H9 (cell line): Measurements from ENCODE around the gene PASD1. TPM values are rescaled to one million over a fixed set of nuclear protein-coding genes. Genes with fewer than 3 reads are reported as not detected.

Source experiments
- DNase-seq: peaks from one replicate; pipeline ENCODE4 v3.0.0-alpha.2; 2017
- H2AFZ ChIP-seq: one replicate; pipeline ENCODE4 v1.6.1; 2013; ENCODE audit warnings: mild to moderate bottlenecking, low read length, control low read depth, moderate library complexity
- H2AK5ac ChIP-seq: 2 replicates; pipeline ENCODE4 v1.6.1; 2013; ENCODE audit warnings: low read length, control low read depth, mixed read lengths; ENCODE audit not compliant: insufficient read length
- H2BK120ac ChIP-seq: one replicate; pipeline ENCODE4 v1.6.1; 2013; ENCODE audit warnings: low read depth, mild to moderate bottlenecking, low read length, control low read depth, inconsistent platforms; ENCODE audit not compliant: poor library complexity, severe bottlenecking
- H2BK12ac ChIP-seq: 2 replicates; pipeline ENCODE4 v1.6.1; 2013; ENCODE audit warnings: low read length, control low read depth, mixed read lengths, low read depth; ENCODE audit not compliant: insufficient read length
- H2BK15ac ChIP-seq: 2 replicates; pipeline ENCODE4 v1.6.1; 2013; ENCODE audit warnings: low read depth, low read length, control low read depth
- H2BK20ac ChIP-seq: one replicate; pipeline ENCODE4 v1.6.1; 2013; ENCODE audit warnings: low read depth, mild to moderate bottlenecking, low read length, control low read depth, inconsistent platforms; ENCODE audit not compliant: poor library complexity, severe bottlenecking
- H2BK5ac ChIP-seq: 2 replicates; pipeline ENCODE4 v1.6.1; 2013; ENCODE audit warnings: low read length, control low read depth, mixed read lengths; ENCODE audit not compliant: insufficient read length
- H3K14ac ChIP-seq: 2 replicates; pipeline ENCODE4 v1.6.1; 2013; ENCODE audit warnings: low read length, control low read depth; ENCODE audit not compliant: insufficient read depth
- H3K18ac ChIP-seq: 2 replicates; pipeline ENCODE4 v1.6.1; 2013; ENCODE audit warnings: low read depth, mild to moderate bottlenecking, mixed read lengths, low read length, control low read depth; ENCODE audit not compliant: insufficient read length
- H3K23ac ChIP-seq: 2 replicates; pipeline ENCODE4 v1.6.1; 2013; ENCODE audit warnings: low read length, control low read depth, mixed read lengths, low read depth; ENCODE audit not compliant: insufficient read length
- H3K23me2 ChIP-seq: 2 replicates; pipeline ENCODE4 v1.6.1; 2013; ENCODE audit warnings: low read depth, mild to moderate bottlenecking, mixed read lengths, low read length, control low read depth; ENCODE audit not compliant: insufficient read length, poor library complexity, severe bottlenecking
- H3K27ac ChIP-seq: 2 replicates; pipeline ENCODE4 v1.5.1; 2013; ENCODE audit warnings: low read length, control low read depth, mixed read lengths, low read depth; ENCODE audit not compliant: insufficient read length
- H3K27me3 ChIP-seq: 2 replicates; pipeline ENCODE4 v1.6.1; 2013; ENCODE audit warnings: low read length, control low read depth, inconsistent platforms; ENCODE audit not compliant: insufficient read depth
- H3K4ac ChIP-seq: 2 replicates; pipeline ENCODE4 v1.6.1; 2013; ENCODE audit warnings: low read depth, mild to moderate bottlenecking, control low read depth, inconsistent platforms, low read length, moderate library complexity
- H3K4me1 ChIP-seq: 2 replicates; pipeline ENCODE4 v1.6.1; 2013; ENCODE audit warnings: low read length, control low read depth, inconsistent platforms; ENCODE audit not compliant: insufficient read depth
- H3K4me2 ChIP-seq: 2 replicates; pipeline ENCODE4 v1.6.1; 2013; ENCODE audit warnings: low read length, control low read depth, mixed read lengths; ENCODE audit not compliant: insufficient read length, insufficient read depth
- H3K56ac ChIP-seq: 2 replicates; pipeline ENCODE4 v1.6.1; 2013; ENCODE audit warnings: low read depth, mild to moderate bottlenecking, mixed read lengths, low read length, control low read depth; ENCODE audit not compliant: insufficient read length
- H3K79me1 ChIP-seq: 2 replicates; pipeline ENCODE4 v1.6.1; 2013; ENCODE audit warnings: low read depth, mild to moderate bottlenecking, moderate library complexity, low read length, control low read depth, inconsistent platforms; ENCODE audit not compliant: insufficient read depth, poor library complexity, severe bottlenecking
- H3K79me2 ChIP-seq: 2 replicates; pipeline ENCODE4 v1.6.1; 2013; ENCODE audit warnings: low read length, control low read depth, inconsistent platforms; ENCODE audit not compliant: insufficient read depth
- H3K9ac ChIP-seq: 2 replicates; pipeline ENCODE4 v1.6.1; 2013; ENCODE audit warnings: low read length, control low read depth, mixed read lengths; ENCODE audit not compliant: insufficient read length; ENCODE audit errors: extremely low read depth
- H3K9me3 ChIP-seq: one replicate; pipeline ENCODE4 v1.6.1; 2013; ENCODE audit warnings: low read depth, low read length, inconsistent platforms; ENCODE audit not compliant: control insufficient read depth
- H3T11ph ChIP-seq: one replicate; pipeline ENCODE4 v1.6.1; 2013; ENCODE audit warnings: mild to moderate bottlenecking, low read length, control low read depth, inconsistent platforms
- H4K20me1 ChIP-seq: one replicate; pipeline ENCODE4 v1.6.1; 2013; ENCODE audit not compliant: control insufficient read depth, insufficient read length, insufficient read depth
- H4K5ac ChIP-seq: 2 replicates; pipeline ENCODE4 v1.6.1; 2013; ENCODE audit warnings: low read depth, mild to moderate bottlenecking, mixed read lengths, low read length, control low read depth; ENCODE audit not compliant: insufficient read length
- H4K8ac ChIP-seq: replicated peaks from 2 replicates; pipeline ENCODE4 v1.6.1; 2013; ENCODE audit warnings: low read length, control low read depth, mixed read lengths, low read depth; ENCODE audit not compliant: insufficient read length
- H4K91ac ChIP-seq: 2 replicates; pipeline ENCODE4 v1.6.1; 2013; ENCODE audit warnings: low read depth, mild to moderate bottlenecking, moderate library complexity, mixed read lengths, low read length, control low read depth; ENCODE audit not compliant: insufficient read length
- H3K27ac Mint-ChIP-seq, 3 experiments: 2 replicates in 2 of 3; 3 replicates in 1 of 3; pipeline ENCODE4 v1.8.0; 2020 to 2021; ENCODE audit warnings: mixed read lengths in 3 of 3, mild to moderate bottlenecking in 1 of 3, moderate library complexity in 1 of 3
- H3K27me3 Mint-ChIP-seq: 2 replicates; pipeline ENCODE4 v1.8.0; 2021; ENCODE audit warnings: low read depth, mild to moderate bottlenecking, moderate library complexity, mixed read lengths
- H3K36me3 Mint-ChIP-seq, 3 experiments: 2 replicates in 2 of 3; 3 replicates in 1 of 3; pipeline ENCODE4 v1.8.0; 2020 to 2021; ENCODE audit warnings: low read depth in 3 of 3, mixed read lengths in 3 of 3; ENCODE audit not compliant: insufficient read depth in 1 of 3
- H3K4me1 Mint-ChIP-seq, 2 experiments: 2 replicates each; pipeline ENCODE4 v1.8.0; 2020; ENCODE audit warnings: mixed read lengths in 2 of 2
- H3K4me3 Mint-ChIP-seq, 2 experiments: 2 replicates in 1 of 2; 3 replicates in 1 of 2; pipeline ENCODE4 v1.8.0; 2020 to 2021; ENCODE audit warnings: mild to moderate bottlenecking in 2 of 2, mixed read lengths in 2 of 2, moderate library complexity in 1 of 2
- H3K9me3 Mint-ChIP-seq, 2 experiments: 2 replicates in 1 of 2; 3 replicates in 1 of 2; pipeline ENCODE4 v1.8.0; 2020; ENCODE audit warnings: mild to moderate bottlenecking in 2 of 2, mixed read lengths in 2 of 2, moderate library complexity in 1 of 2
- CTCF ChIP-seq: fragments of 200-600 bp; sonication (generic); conservative IDR thresholded peaks from 3 replicates; pipeline ENCODE4 v1.8.0; 2021; ENCODE audit warnings: antibody characterized with exemption, mild to moderate bottlenecking
- WGBS: extraction: QIAGEN DNeasy Blood & Tissue Kit; methylation state at CpG from one replicate; pipeline ENCODE4 v1.1.7; 2013; ENCODE audit warnings: missing lambda C conversion rate, low lambda C conversion rate, mixed read lengths; ENCODE audit not compliant: insufficient read length; ENCODE audit errors: extremely low coverage; 5-methylcytosine and 5-hydroxymethylcytosine counted together
- total RNA-seq: library from RNA; stranded (reverse); gene quantifications from 2 replicates; pipeline ENCODE4 v1.2.1, GENCODE V29; 2021

The PASD1 gene
- total RNA-seq, 1 experiment from 2014 or later = not detected

- peaks cover 3% of the 10 kb centered on the region in 2 experiments; a peak in 3 of 4 replicates for H3K4me1 Mint-ChIP-seq
- peaks cover 57% of the 10 kb centered on the region for H3K9me3 ChIP-seq
- no peak overlapping the region for H4K8ac ChIP-seq
- H3K79me2 ChIP-seq = no peaks in the 10 kb centered on the region
- no peak overlapping the region for H2BK120ac ChIP-seq
- peaks cover 10% of the 10 kb centered on the region for H3K27me3 Mint-ChIP-seq
- no peak overlapping the region for H3K27ac Mint-ChIP-seq
- H3K56ac ChIP-seq = no peak overlapping the region
- no peak overlapping the region for H2BK15ac ChIP-seq
- H2AK5ac ChIP-seq = no peak overlapping the region
- H3K23me2 ChIP-seq = no peaks in the 10 kb centered on the region
- H3K27ac ChIP-seq = no peak overlapping the region
- no peaks in the 10 kb centered on the region for H3K27me3 ChIP-seq
- no peak overlapping the region for H3K14ac ChIP-seq
- no peak overlapping the region for H3T11ph ChIP-seq
- H3K4ac ChIP-seq = no peak overlapping the region
- H2BK20ac ChIP-seq = no peak overlapping the region
- TF ChIP-seq CTCF = no peak
- no peak overlapping the region for H3K9ac ChIP-seq
- peaks cover 0 to 1% (median 0%) of the 10 kb centered on the region in 3 experiments; a peak in 4 of 7 replicates for H3K36me3 Mint-ChIP-seq
- no peak overlapping the region for H3K23ac ChIP-seq
- H4K20me1 ChIP-seq = no peaks in the 10 kb centered on the region
- H2AFZ ChIP-seq = no peak overlapping the region
- peaks cover 66 to 79% of the 10 kb centered on the region in 2 experiments for H3K9me3 Mint-ChIP-seq
- H4K5ac ChIP-seq = no peak overlapping the region
- no peaks in the 10 kb centered on the region for H3K79me1 ChIP-seq
- H4K91ac ChIP-seq = no peak overlapping the region
- no peaks in the 10 kb centered on the region; the same call in 1 of the 2 replicates for H3K4me1 ChIP-seq
- no peak overlapping the region for H2BK12ac ChIP-seq
- DNase-seq = no peak
- no CpG with 5 or more reads among the region's 7 CpGs for WGBS
- no peak overlapping the region for H3K4me2 ChIP-seq
- H3K4me3 Mint-ChIP-seq = no peak overlapping the region
- no peak overlapping the region for H3K18ac ChIP-seq
- no peak overlapping the region for H2BK5ac ChIP-seq
These were observed 138.1 kb downstream of the PASD1 start for GRCh38 chrX:151701531-151701930.
